A549 treated with CORT108297 at 1 μM for 4 hours (cell line): ENCODE results near the gene GJA4. TPM values are rescaled to one million over a fixed set of nuclear protein-coding genes. Genes with fewer than 3 reads are reported as not detected.

Experiments
- total RNA-seq: library from RNA; stranded (reverse); fragments of 200-300 nt; extraction: Qiagen RNA extraction; gene quantifications from 5 replicates; pipeline ENCODE4 v1.2.3, GENCODE V29; 2022

GJA4 gene
- not detected in 5 replicates for total RNA-seq

DNA sequence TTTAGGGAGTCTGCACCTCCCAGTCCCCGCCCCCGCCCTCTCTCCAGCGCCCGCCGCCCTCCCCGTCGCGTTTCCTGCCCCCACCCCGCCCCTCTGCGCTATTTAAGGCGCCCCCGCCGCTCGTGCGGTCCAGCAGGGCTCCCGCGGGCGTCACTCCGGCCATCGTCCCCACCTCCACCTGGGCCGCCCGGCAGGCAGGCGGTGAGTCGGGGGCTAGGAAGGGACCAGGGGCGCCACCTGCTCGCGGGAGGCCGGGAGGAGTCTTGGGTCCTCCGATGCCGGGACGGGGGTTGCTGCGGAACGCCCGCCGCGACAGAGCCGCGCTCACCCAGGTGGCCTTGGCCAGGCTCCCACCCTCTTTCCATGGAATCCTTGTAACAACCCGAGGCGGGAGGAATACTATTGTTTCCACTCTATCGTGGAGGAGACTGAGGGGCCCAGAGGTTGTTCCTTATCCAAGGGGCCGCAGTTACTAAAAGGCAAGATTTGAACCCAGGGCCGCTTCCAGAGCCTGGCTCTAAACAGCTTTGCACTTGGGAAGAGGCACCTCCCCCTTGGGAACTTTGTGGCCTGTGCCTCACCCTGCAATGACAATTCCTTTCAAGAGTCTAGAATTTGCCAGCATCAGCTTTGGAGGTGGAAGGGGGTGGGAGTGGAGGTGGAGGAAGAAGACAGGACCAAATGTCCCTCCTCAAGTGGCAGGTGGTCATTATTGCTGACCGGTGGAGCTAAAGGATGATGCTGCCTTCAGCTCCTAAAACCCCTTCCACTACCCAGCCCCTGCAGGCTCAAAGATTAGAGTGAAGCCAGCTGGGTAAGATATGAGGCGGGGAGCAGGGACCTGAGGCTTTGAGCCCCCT lies at the start of gene GJA4:
TSS of gene GJA4 (plus strand) at position 132 of the 860 bp plus-strand sequence. CDS start 1,215 bp downstream, outside the sequence.

DNA sequence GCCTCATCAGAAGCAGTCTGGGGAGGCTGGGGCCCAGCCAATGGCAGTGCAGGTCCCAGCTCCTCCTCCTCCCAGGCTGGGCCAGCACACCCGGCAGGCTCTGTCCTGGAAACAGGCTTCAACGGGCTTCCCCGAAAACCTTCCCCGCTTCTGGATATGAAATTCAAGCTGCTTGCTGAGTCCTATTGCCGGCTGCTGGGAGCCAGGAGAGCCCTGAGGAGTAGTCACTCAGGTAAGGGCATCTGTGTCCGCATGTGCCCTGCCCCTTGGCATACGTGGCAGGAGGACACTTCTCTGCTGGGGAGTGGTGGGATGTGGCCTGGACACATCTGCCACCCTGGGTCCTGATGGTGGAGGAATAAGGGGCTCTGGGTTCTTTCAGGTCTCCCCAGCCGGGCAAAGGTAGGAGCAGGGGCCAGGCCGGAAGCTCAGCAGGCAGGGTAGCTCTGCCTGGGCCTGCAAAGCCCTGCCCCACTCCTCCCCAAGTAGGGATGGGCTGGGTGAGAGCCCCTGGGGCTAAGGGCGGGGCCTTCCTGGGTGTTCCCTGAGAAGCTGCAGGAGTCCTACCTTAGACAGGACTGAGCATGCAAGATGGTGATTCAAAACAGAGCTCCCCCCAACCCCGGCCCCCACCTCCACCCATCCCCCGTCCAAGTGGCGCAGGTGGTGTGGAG lies 37.7 kb upstream of the GJA4 start, which contains the start of gene GJB5:
TSS of gene GJB5 (plus strand) at position 84 of the 674 bp plus-strand sequence. CDS start 2,284 bp downstream, outside the sequence.

DNA sequence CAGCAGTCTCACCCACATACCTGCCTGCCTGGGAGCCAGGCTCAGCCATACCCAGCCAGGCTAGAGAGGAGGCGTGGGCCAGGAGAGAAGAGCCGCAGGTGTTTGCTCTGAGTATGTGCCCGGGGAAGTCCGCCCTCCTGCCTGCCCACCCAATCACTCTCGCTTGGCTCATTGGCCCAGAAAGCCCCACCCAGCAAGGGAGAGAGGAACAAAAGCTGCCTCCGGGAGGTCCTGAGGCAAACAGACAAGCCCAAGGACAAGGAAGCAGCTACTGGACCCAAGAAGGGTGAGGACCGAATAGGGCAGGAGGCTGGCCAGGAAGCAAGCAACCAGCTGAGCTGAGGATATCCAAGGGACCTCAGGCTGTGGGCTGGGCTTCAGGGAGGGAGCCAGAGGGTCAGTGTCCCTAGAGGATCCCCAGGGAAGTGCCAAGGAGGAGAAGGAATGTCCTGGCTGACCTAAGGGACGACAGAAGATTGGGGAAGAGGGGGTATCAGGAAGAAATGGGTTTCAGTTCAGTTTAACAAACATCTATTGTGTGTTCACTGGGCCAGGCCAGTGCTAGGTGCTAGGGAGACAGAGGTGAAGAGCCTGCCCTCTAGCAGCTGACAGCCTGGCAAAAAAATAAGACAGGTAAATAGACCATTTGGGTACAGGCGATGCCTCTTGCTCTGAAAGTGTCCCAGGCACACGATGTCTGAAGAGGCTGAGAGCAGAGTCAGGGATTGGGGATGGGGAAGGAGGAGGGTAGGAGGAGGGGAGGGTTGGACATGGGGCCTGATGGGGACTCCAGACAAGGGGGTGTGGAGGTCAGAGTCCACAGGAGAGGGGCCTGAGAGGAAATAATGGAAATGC lies 33.1 kb upstream of the GJA4 start, which contains the start of gene GJB4:
TSS of gene GJB4 (plus strand) at position 238 of the 855 bp plus-strand sequence. CDS start 1,515 bp downstream, outside the sequence.

DNA sequence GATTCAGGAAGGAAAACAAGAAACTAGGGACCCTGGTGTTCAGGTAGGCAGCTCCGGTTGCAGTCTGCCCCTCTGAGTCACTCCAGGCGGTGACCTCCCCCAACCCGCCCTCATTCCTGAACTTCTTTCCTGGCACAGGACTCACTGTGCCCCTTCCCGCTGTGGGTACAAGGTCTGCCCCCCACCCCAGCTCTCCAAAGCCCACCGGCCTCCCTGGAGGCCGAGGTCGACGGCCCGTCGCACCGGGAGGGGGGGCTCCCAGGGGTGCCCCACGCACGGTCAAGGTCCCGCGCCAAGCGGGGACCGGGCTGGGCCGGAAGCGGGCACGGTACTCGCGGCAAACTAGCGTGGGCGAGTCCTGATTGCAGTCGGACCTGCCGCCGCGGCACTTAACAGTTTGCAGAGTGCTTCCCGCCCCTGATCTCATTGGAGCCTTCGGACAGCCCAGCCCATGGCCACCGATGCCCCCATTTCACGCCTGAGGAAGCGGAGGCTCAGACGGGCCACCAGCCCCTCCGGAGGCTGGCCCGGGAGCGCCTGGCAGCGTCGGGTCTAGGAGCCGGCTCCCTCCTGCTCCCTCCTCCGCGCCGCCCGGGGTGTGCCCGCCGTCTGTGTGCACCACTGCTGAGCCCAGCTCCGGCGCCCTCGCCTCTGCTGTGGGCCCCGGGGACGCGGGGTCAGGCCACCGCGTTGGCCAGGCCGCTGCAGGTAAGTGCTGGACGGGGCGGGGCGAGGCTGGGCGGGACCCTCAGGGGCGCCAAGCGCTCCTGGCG lies 11.5 kb upstream of the GJA4 start, which contains the start of gene GJB3:
TSS of gene GJB3 (plus strand) at position 144 of the 773 bp plus-strand sequence. CDS start 3,549 bp downstream, outside the sequence.

Other genes with a start within 250 kb of the GJA4 start
- gene GJB5, start 38.0 kb upstream of the GJA4 start, total RNA-seq, result 0.06 to 0.13 TPM (median 0.09 TPM) in 4 of 5 replicates, not detected in the other
- gene GJB4, start 33.3 kb upstream of the GJA4 start, total RNA-seq, result 0.07 to 0.13 TPM (median 0.10 TPM) in 4 of 5 replicates, not detected in the other
- gene GJB3, start 11.8 kb upstream of the GJA4 start, total RNA-seq, result 4.8 to 10.0 TPM (median 7.4 TPM) in 5 replicates
- gene SMIM12, start 66.8 kb downstream of the GJA4 start, total RNA-seq, result 42.5 to 59.0 TPM (median 57.7 TPM) in 5 replicates
- gene DLGAP3, start 136.7 kb downstream of the GJA4 start, total RNA-seq, result 0.24 to 0.42 TPM (median 0.35 TPM) in 5 replicates
- 16.3 to 19.7 TPM (median 17.8 TPM) in 5 replicates for gene TMEM35B, start 192.3 kb downstream of the GJA4 start, total RNA-seq
- 4.4 to 5.2 TPM (median 5.0 TPM) in 5 replicates for gene ZMYM6, start 238.9 kb downstream of the GJA4 start, total RNA-seq